CD4-positive, alpha-beta T cell treated with Interferon gamma for 1 hour (primary cell): Measurements from ENCODE around the gene DPEP2.
"Not testable (repeated sequence)": the region's sequence is repeated elsewhere in the genome, so short reads cannot be mapped to it uniquely, and the experiment has no call there.

Source experiments
- DNase-seq: peaks from one replicate; pipeline ENCODE4 v3.0.0-alpha.2; 2020

DPEP2 gene, protein sequence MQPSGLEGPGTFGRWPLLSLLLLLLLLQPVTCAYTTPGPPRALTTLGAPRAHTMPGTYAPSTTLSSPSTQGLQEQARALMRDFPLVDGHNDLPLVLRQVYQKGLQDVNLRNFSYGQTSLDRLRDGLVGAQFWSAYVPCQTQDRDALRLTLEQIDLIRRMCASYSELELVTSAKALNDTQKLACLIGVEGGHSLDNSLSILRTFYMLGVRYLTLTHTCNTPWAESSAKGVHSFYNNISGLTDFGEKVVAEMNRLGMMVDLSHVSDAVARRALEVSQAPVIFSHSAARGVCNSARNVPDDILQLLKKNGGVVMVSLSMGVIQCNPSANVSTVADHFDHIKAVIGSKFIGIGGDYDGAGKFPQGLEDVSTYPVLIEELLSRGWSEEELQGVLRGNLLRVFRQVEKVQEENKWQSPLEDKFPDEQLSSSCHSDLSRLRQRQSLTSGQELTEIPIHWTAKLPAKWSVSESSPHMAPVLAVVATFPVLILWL

DNA sequence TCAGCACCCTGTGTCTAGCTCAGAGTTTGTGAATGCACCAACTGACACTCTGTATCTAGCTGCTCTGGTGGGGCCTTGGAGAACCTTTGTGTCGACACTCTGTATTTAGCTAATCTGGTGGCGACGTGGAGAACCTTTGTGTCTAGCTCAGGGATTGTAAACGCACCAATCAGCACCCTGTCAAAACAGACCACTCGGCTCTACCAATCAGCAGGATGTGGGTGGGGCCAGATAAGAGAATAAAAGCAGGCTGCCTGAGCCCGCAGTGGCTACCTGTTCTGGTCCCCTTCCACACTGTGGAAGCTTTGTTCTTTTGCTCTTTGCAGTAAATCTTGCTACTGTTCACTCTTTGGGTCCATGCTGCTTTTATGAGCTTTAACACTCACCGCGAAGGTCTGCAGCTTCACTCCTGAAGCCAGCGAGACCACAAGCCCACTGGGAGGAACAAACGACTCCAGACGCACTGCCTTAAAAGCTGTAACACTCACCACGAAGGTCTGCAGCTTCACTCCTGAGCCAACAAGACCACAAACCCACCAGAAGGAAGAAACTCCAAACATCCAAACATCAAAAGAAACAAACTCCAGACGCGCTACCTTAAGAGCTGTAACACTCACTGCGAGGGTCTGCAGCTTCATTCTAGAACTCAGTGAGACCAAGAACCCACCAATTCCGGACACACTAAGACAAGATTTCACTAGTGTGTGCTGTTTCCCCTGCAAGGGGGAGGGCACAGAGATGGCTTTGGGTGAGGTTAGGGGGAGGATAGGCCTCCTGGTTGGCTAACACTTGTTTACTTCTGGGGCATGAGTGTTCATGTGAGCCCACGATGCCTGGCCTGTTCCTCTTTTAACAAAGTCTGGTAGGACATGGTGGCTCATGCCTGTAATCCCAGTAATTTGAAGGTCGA, at the start of gene DPEP2:
Gene DPEP2 (minus strand): TSS at position 706 of the 910 bp plus-strand sequence. CDS start 6,272 bp downstream, outside the sequence.
- peak; percentile 70 for DNase-seq

- DNase-seq, result no peak
These were observed 48.7 kb upstream of the DPEP2 start for GRCh38 chr16:68047987-68048386.

DNA sequence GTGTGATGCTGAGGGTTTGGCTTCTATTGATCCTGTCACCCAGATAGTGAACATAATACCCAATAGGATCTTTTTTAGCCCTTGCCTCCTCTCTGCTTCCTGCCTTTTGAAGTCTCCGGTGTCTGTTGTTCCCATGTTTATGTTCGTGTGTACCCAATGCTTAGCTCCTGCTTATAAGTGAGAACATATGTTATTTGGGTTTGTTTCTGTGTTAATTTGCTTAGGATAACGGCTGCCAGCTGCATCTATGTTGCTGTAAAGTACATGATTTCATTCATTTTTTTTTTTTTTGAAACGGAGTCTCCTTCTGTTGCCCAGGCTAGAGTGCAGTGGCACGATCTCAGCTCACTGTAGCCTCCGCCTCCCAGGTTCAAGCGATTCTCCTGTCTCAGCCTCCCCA, 46.8 kb upstream of the DPEP2 start:
- no peak for DNase-seq

DNA sequence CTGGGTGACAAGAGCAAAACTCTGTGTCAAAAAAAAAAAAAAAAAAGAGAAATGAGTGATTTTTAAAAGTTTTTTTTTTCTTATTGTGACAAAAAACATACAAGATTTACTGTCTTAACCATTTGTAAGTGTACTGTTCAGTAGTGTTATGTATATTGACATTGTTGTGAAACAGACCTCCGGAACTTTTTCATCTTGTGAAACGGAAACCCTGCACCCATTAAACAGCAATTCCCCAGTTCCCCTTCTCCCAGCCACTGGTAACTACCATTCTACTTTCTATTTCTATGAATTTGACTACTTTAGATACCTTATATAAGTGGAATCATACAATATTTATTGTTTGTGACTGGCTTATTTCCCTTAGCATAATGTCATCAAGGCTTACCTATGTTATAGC, 42.5 kb upstream of the DPEP2 start:
- DNase-seq, result no peak

DNA sequence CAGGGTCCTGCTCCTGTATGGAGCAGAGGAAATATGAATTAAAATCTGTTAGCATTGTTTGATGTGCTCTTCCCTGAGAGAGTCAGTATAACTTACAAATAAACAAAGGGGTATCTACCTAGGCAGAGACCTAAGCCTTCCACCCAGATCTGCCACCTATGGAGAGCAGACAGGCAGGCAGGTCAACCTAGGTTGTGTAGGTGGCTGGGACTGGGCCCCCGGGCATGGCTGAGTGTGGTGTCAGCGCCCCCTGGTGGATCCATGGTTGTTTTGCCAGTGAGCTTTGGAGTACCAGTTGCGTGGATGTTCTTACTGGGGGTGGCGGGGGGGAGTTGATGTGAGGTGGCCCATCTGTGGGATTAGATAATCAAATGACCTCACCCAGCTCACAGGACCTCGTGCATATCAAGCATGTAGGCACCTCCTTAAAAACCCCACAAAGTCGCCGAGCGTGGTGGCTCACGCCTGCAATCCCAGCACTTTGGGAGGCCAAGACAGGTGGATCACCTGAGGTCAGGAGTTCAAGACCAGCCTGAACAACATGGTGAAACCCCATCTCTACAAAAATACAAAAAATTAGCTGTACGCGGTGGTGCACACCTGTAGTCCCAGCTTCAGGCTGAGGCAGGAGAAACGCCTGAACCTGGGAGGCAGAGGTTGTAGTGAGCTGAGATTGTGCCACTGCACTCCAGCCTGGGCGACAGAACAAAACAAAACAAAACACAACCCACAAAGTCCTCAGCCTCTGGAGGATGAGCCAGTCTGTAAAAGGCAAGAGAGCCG, 41.4 kb upstream of the DPEP2 start:
- peak; percentile 87 for DNase-seq

- no peak for DNase-seq
These were observed 38.7 kb upstream of the DPEP2 start for GRCh38 chr16:68037841-68038597.

DNA sequence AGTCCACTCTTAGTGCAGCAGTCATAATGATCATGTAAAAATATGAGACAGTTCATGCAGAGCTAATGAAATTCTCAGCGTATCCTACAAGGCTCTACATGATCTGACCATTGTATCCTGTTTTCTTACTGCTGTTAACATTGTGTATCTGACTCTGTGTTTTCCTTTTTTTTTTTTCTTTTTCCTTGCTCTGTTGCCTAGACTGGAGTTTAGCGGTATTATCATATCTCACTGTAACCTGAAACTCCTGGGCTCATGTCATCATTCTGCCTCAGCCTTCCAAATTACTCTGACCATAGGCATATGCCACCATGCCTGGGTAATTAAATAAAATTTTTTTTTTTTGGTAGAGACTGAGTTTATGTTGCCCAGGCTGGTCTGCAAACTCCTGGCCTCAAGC, 35.9 kb upstream of the DPEP2 start:
- no peak for DNase-seq

GRCh38 chr16:68033101-68033500, 33.8 kb upstream of the DPEP2 start:
- DNase-seq, result no peak

DNA sequence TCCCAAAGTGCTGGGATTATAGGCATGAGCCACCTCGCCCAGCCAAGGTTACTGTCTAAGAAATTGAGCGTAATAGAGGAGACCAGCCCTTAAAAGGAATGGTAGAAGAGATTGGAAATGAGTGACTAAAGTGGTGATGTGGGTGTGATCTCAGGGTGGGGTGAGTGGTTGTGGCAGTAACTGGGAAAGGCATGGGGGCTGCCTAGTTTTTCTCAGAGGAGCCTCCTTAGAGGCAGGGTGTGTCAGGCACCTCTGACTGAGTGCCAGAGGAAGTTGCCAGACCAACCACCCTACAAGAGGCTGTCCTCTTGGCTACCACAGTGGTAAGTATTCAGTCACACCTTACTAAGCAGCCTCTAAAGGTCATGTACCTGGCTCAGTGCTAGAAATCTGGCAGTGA, 32.7 kb upstream of the DPEP2 start:
- no peak for DNase-seq

DNA sequence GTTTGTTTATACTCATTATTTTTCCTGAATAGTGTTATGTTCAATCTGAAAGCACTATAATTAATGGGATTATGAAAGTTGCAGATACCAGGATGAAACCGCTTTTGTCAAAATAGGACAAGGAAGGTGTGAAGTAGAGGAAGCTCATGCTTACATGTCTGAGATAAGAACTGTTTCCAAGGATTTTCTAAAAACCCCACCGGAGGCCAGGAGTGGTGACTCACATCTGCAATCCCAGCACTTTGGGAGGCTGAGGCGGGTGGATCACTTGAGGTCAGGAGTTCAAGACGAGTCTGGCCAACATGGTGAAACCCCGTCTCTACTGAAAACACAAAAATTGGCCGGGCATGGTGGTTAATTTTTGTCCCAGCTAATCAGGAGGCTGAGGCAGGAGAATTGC, 30.8 kb upstream of the DPEP2 start:
- DNase-seq, result not testable (repeated sequence)

DNA sequence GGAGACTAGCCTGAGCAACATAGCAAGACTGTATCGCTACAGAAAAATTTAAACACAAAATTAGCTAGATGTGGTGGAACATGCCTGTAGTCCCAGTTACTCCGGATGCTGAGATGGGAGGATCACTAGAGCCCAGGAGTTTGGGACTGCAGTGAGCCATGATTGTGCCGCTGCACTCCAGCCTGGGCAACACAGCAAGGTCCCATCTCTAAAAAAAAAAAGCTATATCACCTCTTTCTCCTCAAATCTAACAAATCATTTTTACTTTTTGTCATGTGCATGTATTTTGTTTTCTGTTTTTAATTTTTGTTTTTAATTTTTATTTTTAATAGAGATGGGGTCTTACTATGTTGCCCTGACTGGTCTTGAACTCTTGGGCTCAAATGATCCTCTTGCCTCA, 29.7 kb upstream of the DPEP2 start:
- no peak for DNase-seq

- peak; percentile 89 for DNase-seq
These were observed 23.6 kb upstream of the DPEP2 start, which contains the start of the genes DDX28 and DUS2 for GRCh38 chr16:68022728-68023537. Gene DDX28, minus strand, starts transcription at chr16:68023232. Its CDS starts 30 bp downstream, at chr16:68023202. Gene DUS2, plus strand, starts transcription at chr16:68023284. Its CDS starts 14,740 bp downstream, at chr16:68038024.

DNA sequence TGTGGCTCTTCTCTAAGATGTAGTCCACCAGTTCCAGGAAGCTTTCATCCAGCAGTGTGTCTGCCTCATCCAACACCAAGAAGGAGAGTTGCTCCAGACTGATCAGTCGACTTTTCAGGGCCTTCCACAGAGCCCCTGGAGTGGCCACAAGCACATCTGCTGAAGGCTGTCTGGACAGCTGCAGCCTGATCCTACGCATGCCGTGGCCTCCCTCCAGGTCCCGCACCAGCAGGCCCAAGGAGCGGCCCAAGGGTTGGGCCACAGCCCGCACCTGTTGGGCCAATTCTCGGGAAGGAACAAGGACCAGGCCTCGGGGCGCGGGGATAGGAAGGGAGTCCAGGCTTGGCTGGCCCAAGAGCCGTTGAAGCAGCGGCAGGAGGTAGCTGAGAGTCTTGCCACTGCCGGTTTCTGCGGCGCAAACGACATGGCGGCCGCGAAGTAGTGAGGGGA, 23.0 kb upstream of the DPEP2 start:
- DNase-seq, result no peak

- DNase-seq, result no peak
These were observed 22.2 kb upstream of the DPEP2 start for GRCh38 chr16:68021490-68021889.

DNA sequence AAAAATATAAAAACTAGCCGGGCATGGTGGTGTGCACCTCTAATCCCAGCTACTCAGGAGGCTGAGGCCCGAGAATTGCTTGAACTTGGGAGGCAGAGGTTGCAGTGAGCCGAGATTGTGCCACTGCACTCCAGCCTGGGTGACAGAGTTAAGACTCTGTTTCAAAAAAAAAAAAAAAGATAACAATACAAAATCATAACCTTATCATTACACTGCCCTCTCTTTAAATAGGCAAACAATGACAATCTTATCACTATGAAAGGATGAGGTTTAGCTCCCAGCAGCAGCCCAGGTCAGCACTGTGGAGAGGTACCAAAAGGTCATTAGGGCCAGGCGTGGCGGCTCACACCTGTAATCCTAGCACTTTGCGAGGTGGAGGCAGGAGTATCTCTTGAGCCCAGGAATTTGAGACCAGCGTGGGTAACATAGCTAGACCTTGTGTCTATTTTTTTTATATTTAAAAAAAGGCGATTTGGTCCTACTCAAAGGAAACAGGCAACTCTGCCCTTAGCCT, 19.9 kb upstream of the DPEP2 start:
- no peak for DNase-seq

DNA sequence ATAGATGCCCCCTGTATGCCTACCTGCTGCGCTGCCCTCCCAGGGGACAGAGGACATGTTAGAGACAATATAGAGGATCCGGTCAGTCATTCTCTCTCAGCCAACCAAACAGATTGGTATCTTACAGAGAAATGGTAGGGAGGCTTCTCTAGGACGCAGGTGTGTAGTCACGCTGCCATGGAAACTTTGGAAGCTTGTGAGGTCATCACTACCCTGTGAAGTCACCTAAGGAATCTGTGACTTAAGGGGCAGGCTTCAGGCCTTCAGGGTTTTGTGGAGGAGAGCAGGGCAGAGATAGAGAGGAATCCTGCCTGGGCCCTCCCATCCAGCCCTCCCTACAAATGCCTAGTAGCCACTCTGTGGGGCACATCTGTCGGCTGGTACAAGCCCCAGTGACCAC, 16.4 kb upstream of the DPEP2 start, which contains the start of gene DPEP2NB:
Gene DPEP2NB (minus strand): TSS at position 231 of the 400 bp plus-strand sequence. CDS start 141 bp downstream, at position 90.
- no peak for DNase-seq

- no peak for DNase-seq
These were observed 14.2 kb upstream of the DPEP2 start for GRCh38 chr16:68013440-68013839.

DNA sequence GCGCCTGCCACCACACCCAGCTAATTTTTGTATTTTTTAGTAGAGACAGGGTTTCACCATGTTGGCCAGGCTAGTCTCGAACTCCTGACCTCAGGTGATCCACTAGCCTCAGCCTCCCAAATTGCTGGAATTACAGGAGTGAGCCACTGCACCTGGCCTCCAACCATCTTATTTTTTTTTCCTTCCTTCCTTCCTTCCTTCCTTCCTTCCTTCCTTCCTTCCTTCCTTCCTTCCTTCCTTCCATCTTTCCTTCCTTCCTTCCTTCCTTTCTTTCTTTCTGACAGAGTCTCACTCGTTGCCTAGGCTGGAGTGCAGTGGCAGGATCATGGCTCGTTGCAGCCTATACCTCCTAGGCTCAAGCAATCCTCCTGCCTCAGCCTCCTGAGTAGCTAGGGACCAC, 10.6 kb upstream of the DPEP2 start:
- not testable (repeated sequence) for DNase-seq

DNA sequence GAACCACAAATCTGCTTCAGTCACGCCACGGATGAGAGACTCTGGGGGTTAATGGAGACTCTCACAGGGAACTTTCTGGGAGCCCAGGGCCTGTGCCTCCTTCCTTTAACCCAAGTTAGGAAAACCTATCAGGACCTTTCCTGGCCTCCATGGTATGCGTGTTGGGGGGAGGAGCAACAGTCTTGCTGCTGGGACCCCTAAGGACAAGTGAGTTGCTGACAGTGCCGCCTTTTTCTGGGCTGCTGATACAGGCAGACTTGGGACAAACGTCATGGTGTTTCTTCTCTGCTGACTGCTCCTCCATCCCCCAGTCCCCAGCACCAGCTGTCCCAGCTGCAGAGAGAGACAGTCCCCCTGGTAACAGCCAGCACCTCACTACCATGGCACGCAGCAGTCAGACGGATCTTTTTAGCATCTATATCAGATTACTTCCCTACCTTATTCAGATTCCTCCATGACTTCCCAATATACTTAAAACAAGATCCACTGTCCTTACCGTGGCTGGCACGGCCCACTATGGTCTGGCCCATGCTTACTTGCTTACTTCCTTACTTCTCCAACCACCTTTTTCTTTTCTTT, 10.0 kb upstream of the DPEP2 start:
- no peak for DNase-seq

DNA sequence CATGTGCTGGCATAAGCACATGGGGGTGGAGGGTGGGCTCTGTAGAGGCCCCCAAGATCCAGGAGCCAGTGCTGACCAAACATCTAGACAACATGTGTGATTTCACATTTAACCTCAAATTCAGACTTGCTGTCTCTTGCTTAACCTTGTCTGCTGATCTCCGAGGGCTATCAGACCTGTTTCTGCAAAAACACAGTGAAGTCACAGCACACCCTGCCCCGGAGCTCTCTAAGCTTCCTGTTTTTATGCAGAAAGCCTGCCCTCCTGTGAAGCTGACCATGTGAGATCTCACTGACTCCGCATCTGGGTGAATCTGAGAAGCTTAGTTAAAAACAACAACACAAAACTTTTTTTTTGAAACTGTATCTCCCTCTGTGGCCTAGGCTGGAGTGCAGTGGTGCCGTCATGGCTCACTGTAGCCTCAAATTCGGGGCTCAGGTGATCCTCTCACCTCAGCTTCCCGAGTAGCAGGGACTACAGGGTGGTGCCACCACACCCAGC, 6.6 kb upstream of the DPEP2 start:
- DNase-seq, result peak; percentile 76
